Stimulated activated CD8-positive, alpha-beta memory T cell treated with anti-CD3 and anti-CD28 coated beads, Interleukin-12 subunit alpha, Interleukin-12 subunit beta, amount 100 ng/mL, for 1 hour (primary cell): ENCODE results near the gene VPS13D.

Experiments used
- DNase-seq: peaks from one replicate; pipeline ENCODE4 v3.0.0-alpha.2; 2020; ENCODE audit warnings: low read depth

Gene VPS13D

DNA sequence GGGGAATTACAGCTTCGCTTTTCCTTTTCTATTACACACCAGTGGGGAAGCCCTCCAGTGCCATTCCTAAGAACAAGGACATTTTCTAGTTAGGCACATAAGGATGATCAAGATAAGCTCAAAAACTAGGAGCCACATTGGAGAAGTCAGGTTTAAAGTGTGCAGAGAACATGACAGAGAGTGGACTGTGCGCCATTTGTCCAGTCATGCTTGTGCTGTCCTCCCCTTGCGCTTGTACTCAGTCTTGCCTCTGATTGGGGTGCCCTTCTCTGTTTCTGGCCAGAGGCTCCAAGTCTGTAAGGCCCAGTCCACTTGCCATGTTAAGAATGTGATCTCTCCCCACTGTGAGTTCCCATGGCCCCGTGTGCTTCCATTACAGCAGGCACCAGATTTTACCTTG, 198.5 kb downstream of the VPS13D start:
- no peak for DNase-seq

DNA sequence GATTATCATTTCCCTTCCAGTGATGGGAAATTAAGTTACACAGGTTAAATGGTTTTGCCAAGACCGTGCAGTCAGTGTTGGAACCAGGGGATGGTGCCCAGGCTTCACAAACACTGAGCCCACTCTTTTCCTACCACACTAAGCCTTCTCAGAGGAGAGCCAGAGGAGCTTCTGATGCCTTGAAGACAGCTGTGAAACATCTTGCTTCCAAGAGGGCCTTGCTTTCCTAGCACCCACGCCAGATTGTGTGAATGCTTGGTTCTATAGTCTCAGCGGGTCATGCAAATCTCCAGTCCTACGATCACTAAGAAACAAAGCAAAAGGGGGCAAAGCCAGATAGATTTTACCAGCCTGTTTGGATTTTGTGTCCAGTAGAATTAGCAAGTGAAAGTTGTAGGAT, 200.7 kb downstream of the VPS13D start:
- no peak for DNase-seq

DNA sequence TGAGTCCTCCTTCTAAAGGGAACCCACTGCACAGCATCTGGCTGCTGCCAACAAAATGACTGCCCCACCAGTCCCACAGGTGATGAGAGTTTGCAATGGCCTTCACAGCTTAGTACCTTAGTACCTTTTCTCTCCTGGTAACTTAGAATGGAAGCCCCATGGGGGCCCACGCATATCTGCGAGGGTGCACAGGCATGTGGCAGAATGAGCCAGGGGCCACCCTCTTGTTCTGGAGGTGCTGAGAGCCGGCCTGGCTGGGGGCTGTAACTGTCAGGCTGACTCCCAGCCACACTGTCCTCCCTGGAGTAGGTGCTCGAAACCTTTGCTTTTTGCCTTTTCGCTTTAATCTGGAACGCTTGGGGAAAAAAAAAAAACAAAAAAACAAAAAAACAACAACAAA, 203.1 kb downstream of the VPS13D start:
- DNase-seq: no peak

DNA sequence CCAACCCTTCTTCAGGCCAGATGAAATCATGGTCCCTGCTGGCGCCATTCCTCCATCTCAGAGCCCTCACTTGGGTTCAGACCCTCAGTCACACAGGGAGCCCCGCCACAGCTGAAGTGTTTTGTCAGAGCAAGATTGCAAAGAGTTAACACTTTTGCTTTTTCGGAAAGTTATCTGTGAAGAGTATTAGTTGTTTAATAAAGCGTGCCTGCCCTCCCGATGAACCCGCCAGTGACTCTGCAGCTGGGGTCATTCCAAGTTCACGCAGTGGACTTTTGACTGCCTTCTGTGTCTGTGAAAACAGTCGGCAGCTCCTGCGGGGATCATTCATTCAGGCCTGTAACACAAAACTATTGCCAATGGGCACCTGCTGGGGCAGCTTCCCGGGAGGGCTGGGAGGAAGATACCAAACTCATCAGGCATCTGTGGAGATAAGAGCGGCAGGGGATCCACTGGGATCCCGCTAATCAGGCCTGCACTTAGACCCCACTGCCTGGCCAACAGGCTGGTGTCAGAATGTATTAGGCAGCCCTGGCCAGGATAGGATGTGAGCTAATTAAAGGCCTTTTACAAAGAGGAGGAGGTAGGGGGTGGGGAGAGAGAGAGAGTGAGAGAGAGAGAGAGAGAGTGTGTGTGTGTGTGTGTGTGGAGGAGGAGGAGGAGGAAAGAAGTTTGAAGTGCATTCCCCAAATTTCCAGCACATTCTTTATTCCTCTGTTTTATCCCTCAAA, 203.7 kb downstream of the VPS13D start:
- no peak for DNase-seq

DNA sequence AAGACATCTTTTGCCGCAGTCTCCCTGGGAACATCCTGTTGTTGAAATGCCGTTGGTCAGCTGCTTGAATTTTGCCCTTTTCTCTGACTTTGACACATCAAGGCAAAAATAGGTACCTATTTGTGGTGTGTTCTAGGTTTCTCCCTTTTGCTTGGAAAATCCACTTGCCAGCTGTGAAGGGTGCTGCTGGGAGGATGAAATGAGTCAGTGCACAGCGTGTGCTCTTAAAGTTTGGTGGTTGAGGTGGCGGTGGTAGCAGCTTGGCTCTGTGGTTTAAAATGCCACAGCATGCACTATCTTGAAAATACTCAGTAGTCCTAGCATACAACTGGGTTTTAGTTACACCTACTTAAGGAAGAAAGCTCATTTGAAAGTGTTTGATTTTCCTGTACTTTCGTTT, 204.3 kb downstream of the VPS13D start:
- DNase-seq: peak; percentile 55

DNA sequence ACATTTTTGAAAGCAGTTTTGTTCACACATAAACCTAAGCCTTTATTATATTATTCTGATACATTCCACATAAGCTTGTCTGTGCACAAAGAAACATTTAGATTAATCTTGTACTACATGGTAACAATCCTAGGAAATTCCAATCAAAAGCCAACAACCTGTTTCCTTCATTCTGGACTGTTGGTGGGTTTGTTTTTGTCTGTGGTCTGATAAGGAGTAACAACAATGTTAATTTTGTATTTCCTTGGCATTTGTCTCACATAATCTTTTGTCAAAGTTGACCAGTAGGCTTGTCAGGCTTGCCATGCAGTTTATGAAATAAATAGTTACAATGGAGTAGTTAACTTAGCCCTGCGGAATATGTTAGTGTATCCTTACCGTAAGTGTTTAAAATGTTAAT, 204.9 kb downstream of the VPS13D start:
- no peak for DNase-seq

DNA sequence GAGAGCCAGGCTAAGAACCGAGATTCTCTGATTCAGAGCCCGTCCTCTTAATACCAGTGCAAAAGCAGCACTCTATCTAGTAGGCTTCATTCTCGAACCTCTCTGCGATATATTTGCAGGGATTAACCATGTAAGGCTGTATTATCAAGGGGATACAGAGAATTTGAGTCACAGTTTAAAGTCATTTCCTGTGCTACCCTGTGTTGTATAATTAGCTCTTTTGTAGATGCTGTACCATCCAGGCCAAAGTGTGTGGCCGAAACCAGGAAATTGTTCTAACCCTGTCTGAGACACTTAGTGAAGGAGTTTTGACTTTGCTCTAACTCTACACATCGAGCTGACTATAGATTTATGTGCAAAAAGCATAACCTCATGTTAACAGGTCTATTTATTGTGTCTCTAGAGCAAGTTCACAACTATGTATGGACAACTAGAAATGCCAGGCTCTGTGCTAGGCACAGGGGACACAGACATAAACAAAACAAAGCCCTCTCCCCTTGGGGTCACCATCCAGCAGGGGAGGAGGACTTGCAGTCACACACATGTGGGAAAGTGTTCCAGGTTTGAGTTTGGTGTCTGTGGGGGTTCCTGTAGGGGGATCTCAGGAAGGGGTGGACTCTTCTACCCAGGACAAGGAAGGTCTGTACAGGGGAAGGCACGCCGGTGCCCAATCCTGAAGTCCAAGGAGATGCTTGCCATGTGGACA, 206.0 kb downstream of the VPS13D start:
- no peak for DNase-seq

DNA sequence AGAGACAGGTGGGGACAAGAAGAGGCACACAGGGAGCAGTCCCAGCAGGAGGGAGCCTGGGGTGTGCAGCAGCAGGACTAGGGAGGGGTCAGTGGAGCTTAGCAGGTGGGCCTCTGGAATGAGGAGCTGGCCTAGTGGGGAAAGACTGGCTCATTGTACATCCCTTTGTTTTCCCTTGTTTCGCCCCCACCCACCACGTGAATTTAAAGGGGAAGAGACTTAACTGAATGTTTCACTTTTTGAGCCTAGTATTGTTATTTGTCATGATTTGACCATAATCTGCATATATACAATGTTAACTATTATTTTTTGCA, 206.5 kb downstream of the VPS13D start:
- no peak for DNase-seq

DNA sequence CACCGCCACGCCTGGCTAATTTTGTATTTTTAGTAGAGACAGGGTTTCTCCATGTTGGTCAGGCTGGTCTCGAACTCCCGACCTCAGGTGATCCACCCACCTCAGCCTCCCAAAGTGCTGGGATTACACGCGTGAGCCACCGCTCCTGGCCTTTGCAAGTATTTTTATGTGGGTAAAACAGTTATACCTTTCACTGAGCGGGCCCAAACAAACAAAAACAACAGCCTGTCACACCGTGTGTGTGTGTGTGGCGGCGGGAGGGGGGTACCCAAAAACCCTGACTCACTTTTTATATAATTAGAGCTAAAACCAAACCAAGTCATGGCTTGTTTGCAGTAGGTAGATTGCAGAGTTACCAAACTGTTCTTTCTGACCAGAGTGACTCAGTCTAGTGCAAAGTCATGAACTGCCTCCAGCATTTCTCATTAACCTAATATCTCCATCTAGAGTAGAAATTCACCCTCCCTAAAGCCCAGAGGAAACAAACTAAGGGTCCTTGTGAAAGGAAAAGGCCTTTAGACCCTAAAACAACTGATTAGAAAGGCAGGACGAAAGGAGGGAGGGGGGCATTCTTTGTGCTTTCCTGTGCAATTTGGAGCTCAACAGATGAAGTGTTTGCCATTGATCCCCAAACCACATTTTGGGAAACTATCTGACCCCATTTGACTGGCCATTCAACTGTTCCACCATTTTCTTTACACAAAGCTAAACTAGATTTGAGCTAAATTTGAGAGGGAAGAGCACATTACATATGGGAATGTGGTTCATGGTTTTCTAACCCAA, 207.2 kb downstream of the VPS13D start:
- DNase-seq: no peak

DNA sequence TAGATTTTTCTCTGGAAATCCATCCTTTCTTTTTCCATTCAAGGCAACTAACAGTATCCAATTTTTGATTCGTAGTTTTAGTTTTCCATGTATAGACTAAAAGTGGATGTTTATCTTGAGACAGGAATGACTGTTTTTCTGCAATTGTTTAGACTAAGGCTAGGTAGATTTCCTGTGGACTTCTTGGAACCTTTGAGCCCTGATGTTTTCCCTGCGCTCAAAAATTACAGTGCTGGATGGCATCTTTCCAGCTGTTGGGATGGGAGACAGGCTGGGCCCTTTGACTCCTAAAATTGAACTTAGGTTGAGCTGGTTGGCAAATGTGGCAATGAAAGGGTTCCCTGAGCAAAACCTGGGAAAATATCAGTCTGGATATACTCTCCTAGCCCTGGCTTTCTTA, 207.8 kb downstream of the VPS13D start:
- no peak for DNase-seq

DNA sequence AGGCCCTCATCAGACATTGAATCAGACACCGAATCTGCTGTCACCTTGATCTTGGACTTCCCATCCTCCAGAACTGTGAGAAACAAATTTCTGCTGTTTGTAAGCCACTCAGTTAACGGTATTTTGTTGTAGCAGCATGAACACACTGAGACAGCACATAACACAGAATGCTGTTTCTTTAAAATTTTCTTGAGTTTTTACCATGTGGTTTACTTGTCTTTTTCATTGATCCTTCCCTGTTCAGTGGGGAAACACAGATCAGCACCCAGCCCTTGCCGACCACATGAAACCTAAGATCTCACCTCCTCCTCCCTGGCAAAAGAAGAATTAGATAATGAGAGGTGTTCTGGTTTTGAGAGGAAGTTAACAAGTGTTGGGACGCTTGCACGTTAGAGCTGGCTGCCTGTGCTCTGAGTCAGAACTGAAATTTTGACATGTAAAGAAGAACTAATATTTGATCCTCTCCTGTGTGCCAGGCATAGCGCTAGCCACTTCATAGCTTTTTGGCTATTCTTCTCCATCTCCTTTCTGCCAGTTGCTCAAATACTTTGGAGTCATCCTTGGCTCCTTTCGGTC, 208.6 kb downstream of the VPS13D start:
- no peak for DNase-seq

DNA sequence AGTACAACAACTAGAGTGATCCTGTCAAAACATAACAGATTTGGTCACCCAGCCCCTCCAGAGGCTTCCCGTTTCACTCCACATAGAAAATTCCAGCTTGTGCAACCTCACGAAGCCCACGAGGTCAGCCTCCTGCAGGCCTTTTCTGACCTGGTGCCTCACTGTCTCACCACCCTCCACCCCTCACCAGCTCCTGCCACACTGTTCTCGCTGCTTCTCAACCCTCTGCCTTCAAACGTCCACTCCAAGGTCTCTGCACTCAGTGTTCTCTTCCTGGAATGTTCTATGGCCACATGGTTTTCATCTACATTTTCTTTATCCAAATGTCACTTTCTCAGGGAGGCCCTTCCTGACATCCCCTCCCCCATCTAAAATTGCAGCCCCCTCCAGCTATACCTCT, 209.2 kb downstream of the VPS13D start:
- no peak for DNase-seq

DNA sequence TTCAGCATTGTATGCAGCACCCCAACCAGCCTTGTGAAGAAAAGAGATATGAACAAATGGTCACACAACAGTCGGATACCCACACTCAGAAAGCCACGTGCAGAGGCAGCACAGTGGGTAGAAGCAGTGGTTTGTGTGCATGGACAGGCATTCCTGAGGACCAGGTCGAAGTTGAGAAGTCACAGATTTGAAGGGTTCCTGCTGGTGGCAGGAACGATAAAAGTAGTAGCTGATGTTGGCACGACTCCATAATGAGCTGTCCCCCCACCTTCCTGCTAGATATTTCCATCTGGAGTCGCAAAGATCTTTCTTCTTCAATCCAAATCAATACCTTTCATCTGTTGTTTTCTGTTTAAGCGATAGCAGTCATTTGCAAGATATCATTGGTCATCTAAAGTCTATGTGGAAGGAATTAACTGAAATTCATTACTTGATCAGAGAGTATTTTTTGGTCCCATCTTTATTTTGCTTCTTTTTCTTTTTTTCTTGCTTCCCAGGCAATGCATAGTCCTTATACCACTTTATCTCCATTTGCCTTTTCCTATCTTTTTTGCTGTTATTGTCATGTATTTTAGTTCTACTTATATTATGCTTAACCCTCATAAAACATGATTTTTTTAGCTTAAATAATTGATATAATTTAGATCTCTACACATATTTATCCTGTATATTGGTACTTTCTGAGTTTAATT, 211.7 kb downstream of the VPS13D start:
- DNase-seq: no peak

DNA sequence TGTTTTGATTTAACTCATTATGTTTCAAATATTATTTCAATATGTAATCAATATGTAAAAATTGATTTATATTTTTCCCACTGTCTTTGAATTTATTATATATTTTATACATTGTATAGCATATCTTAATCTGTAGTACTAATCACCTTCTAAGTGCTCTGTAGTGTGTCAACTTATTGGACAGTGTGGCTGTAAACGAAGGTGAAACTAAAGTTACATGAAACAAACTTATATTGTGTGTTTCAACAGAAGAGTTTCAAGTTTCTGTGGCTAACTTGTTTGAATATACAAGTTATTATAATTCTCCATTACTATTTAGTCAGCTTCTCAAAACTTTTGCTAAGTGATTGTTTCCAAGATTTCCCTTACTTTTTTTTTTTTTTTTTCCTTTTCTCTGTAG, 212.4 kb downstream of the VPS13D start:
- no peak for DNase-seq

DNA sequence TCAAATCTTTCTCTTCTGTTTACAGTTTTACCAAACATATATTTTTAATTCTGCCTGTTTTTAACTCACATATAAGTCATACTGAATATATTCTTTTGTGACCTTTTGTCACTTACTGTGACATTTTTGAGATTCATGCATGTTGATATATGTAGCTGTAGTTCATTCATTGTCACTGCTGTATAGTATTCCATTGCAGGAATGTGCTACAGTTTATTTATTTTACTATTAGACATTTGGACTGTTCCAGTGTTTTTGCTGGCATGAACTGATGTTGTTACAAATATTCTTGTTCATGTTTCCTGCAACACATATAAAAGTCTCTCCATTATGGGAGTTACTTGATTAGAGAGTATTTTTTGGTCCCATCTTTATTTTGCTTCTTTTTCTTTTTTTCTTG, 213.3 kb downstream of the VPS13D start:
- DNase-seq: no peak

DNA sequence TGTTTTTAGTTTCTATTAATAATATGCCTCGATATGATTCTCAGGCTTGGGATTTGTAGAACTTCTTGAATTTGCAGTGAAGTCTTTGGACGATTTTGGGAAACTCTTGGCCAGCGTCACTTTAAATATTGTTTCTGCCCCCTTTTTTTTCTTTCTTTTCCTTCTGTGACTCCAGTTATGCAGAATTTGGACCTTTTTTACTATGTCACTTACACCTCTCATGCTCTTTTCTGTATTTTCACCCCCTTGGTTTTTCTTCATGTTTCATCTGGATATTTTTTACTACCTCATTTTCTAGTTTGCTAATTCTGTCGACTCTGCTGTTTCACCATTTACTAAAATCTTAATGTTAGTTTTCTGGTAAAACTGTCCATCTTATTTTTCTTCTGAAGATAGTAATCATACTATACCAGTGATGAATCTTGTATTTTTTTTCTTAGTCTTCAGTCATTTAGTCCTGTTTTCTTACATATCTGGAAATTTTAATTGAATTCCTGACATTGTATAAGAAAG, 214.6 kb downstream of the VPS13D start:
- no peak for DNase-seq

DNA sequence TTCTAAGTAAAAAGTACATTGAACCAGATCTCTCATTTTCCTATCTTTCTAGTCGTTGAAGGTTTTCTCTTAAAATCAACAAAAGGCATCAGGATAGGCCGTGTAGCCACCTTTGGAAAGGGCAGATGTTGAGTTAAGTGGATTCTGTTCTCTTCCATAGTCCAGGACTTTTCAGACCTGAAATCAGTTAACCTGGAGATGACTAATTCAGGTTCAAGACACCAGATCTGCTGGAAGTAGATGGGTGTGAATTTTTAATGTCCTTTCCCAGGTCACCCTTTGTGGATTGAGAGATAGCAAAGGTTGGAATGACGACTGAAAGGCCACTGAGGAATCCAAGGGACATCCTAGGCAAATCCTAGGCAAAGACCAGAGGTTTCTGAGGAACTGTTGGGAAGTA, 215.4 kb downstream of the VPS13D start:
- no peak for DNase-seq

DNA sequence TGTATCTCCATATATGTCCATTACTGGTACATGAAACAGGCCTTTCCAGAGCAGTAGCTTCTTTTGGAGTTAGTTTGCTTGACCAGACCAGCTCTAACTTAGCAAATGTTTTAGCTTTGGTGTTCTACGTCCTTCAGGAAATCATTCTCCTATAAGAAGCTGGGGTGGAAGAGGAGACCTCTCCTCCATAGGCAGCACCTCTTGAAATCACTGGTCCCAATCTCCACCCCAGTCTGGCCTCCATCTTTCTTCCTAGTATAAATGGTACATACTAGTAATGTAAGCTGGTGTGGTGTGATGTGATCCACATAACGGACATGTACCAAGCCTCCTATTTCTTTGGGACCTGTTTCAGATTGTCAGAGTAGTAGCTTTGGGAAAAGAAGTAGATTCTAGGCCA, 216.8 kb downstream of the VPS13D start:
- DNase-seq: no peak

DNA sequence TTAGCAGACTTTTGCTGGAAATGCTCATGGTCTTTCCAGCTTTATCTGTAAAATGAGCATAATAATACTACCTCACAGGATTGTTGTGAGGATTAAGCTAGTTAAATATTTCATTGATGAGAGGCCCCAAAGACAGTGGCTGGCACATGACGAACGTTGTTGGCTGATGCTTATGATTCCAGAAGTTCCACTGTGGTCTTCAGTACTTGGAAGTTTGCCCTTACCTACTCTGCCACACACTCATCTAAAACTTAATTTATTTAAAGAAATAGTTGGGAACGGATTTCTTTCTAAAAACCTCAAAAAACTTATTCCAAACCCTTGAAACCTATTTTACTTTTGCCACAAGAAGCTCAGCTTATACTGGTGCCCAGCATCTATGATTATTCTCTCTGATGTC, 217.5 kb downstream of the VPS13D start:
- DNase-seq: no peak

DNA sequence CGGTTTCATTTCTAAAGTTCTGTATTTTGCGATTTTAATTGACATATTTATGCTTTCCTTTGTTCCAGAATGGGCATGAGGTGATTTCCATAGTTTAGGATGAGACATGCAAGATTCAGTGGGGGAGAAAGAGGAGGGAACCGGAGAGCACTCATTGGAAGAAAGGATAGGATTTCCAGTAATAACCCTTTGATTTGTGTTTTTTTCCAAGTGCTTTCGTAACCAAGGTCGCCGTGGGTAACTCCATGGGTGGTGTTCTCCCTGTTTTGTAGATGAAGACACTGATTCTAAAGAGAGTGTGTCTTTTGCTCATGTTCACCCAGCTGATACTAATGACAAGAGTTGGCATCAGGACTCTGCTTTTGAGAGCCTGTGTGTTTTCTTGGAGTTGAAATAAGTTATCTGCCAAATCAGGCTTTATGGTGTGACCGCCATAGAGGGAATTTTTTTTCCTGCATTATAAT, 218.1 kb downstream of the VPS13D start:
- no peak for DNase-seq

DNA sequence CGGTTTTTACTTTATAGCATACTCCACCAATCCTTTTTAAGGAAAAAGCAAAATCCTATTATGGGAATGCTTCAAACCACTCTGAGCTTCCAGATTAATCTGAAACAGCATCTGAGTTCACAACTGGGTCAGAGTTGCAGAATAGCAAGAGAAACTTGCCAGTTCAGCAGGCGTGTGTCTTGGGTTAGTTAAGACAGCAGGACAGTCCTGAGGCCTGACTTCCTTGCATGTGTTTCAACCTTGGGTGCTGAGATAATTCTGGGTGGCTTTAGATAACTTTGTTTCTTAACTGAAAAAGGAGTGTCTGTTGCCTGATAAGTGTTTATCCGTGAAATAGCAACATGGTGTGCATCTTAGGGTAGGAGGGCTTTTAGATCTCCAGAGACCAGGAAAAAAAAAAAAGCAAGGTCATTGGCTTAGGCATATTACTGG, 218.9 kb downstream of the VPS13D start:
- DNase-seq: no peak
